Type B pancreatic cell (in vitro differentiated cells): ENCODE results near the gene SLC39A1. TPM values are rescaled to one million over a fixed set of nuclear protein-coding genes. Genes with fewer than 3 reads are reported as not detected.

Source experiments
- DNase-seq: peaks from one replicate; pipeline ENCODE4 v3.0.0; 2021; ENCODE audit warnings: mixed read lengths; ENCODE audit not compliant: unreplicated experiment; ENCODE audit errors: extremely low spot score
- H3K27ac Mint-ChIP-seq: 2 replicates; pipeline ENCODE4 v1.8.0; 2021; ENCODE audit warnings: mild to moderate bottlenecking, mixed read lengths
- H3K27me3 Mint-ChIP-seq: 2 replicates; pipeline ENCODE4 v1.8.0; 2021; ENCODE audit warnings: mixed read lengths
- H3K36me3 Mint-ChIP-seq: 2 replicates; pipeline ENCODE4 v1.8.0; 2021; ENCODE audit warnings: mixed read lengths
- H3K4me1 Mint-ChIP-seq: one replicate; pipeline ENCODE4 v1.8.0; 2021; ENCODE audit warnings: mixed read lengths; ENCODE audit not compliant: unreplicated experiment
- H3K4me3 Mint-ChIP-seq: 2 replicates; pipeline ENCODE4 v1.8.0; 2021; ENCODE audit warnings: mild to moderate bottlenecking, mixed read lengths
- H3K9me3 Mint-ChIP-seq: 2 replicates; pipeline ENCODE4 v1.8.0; 2021; ENCODE audit warnings: mixed read lengths
- CTCF ChIP-seq: fragments of 200-600 bp; sonication (generic); conservative IDR thresholded peaks from 2 replicates; pipeline ENCODE4 v1.5.0; 2021; ENCODE audit warnings: antibody characterized with exemption, mild to moderate bottlenecking
- total RNA-seq: library from RNA; stranded (reverse); gene quantifications from 2 replicates; pipeline ENCODE4 v1.2.1, GENCODE V29; 2021; ENCODE audit warnings: low replicate concordance

SLC39A1 gene
- total RNA-seq, 1 donor from 2014 or later: 75.7 TPM

GRCh38 chr1:153963850-153964331, 554 bp upstream of the SLC39A1 start:
- Mint-ChIP-seq H3K4me1 (peaks cover 42% of the 10 kb centered on the region), H3K9me3 (no peaks in the 10 kb centered on the region), H3K27ac (peak overlapping the region; percentile 99), H3K36me3 (peaks cover 9% of the 10 kb centered on the region), H3K27me3 (no peaks in the 10 kb centered on the region), H3K4me3 (peak overlapping the region; percentile 92)
- no peak for TF ChIP-seq CTCF
- DNase-seq: no peak

GRCh38 chr1:153962088-153963029, 978 bp downstream of the SLC39A1 start:
- H3K4me3 Mint-ChIP-seq: peak overlapping the region; percentile 92
- DNase-seq: no peak
- peak overlapping the region; percentile 99 for H3K27ac Mint-ChIP-seq
- no peaks in the 10 kb centered on the region for H3K27me3 Mint-ChIP-seq
- peaks cover 44% of the 10 kb centered on the region for H3K4me1 Mint-ChIP-seq
- H3K36me3 Mint-ChIP-seq: peaks cover 9% of the 10 kb centered on the region
- TF ChIP-seq CTCF: no peak
- no peaks in the 10 kb centered on the region for H3K9me3 Mint-ChIP-seq

GRCh38 chr1:153961421-153961820, 1.9 kb downstream of the SLC39A1 start:
- Mint-ChIP-seq H3K9me3 (no peaks in the 10 kb centered on the region), H3K4me3 (peak overlapping the region; percentile 92), H3K27ac (peak overlapping the region; percentile 99), H3K27me3 (no peaks in the 10 kb centered on the region), H3K4me1 (peaks cover 46% of the 10 kb centered on the region), H3K36me3 (peaks cover 9% of the 10 kb centered on the region)
- no peak for TF ChIP-seq CTCF
- DNase-seq: no peak

- no peak for DNase-seq
- H3K36me3 Mint-ChIP-seq: peaks cover 5% of the 10 kb centered on the region
- TF ChIP-seq CTCF: no peak
- H3K9me3 Mint-ChIP-seq: no peaks in the 10 kb centered on the region
- no peaks in the 10 kb centered on the region for H3K27me3 Mint-ChIP-seq
- peak overlapping the region; percentile 97 for H3K4me3 Mint-ChIP-seq
- H3K4me1 Mint-ChIP-seq: peaks cover 40% of the 10 kb centered on the region
- H3K27ac Mint-ChIP-seq: peak overlapping the region; percentile 86
Observed at GRCh38 chr1:153960206-153960605, 3.1 kb downstream of the SLC39A1 start.

GRCh38 chr1:153959454-153959853, 3.9 kb downstream of the SLC39A1 start:
- Mint-ChIP-seq H3K9me3 (no peaks in the 10 kb centered on the region), H3K4me1 (peaks cover 40% of the 10 kb centered on the region), H3K36me3 (peaks cover 5% of the 10 kb centered on the region), H3K4me3 (peak overlapping the region; percentile 97), H3K27ac (peak overlapping the region; percentile 86), H3K27me3 (no peaks in the 10 kb centered on the region)
- TF ChIP-seq CTCF: no peak
- no peak for DNase-seq
